ENCODE results near the gene DLG5. TPM values are rescaled to one million over a fixed set of nuclear protein-coding genes. Genes with fewer than 3 reads are reported as not detected.
A peak's percentile ranks its signal among the peaks of the same experiment; 100 is the strongest.

The DLG5 gene
- total RNA-seq, 1 donor from 2014 or later = 34.0 TPM

- no peak for DNase-seq
Measured at GRCh38 chr10:77889277-77889903, 37.2 kb downstream of the DLG5 start.

DNA sequence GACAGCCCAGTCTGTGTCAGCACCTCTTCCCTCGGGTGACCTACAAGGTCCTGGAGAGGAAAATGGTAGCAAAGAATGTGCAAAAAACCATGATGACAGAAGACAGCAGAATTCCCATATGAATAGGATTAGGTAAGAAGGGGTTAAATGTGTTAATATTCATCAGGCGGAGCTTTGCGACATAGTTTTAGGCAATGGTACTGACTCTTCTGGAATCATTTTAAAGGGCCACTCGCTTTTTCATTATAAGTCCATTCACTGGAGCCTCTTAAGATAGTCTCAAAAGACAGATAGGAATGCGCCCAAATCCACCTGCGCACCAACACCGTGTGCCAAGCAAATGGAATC is 38.2 kb downstream of the DLG5 start:
- DNase-seq = no peak

DNA sequence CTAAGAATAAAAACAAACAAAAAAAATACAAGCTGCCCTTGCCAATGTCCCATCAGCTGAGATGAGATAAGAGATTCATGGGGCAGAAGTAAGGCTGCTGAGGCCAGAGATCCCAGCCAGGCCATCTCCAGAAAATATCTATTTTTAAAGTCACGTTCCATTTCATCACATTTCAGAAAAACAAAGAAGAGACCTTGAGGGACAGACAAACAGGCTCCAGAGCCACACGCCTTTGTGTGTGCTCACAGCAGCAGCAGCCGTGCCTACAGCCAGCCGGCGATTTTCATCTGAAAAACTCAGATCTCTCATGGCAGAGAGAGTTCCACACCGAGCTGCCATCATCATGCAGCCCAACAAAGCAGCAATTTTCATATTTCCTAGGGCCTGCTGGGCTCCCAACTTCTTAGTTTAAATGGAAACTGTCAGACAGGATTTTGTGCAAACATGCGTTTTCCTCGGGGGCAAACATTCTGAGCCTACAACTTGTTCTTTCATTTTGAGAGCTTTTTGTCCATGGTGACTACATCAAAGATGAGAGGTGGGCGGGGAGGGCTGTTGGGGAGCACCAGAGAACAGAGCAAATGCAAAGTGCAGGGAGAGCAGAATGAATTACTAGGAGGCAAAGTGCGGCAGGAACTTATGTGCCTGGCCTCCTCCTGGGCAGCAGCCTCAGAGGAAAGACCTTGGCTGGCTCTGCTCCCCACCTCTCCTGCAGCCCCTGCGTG is 38.8 kb downstream of the DLG5 start:
- DNase-seq = no peak

- DNase-seq = no peak
Measured at GRCh38 chr10:77886795-77887355, 39.7 kb downstream of the DLG5 start.

- DNase-seq = no peak
Measured at GRCh38 chr10:77884181-77884580, 42.4 kb downstream of the DLG5 start.

DNA sequence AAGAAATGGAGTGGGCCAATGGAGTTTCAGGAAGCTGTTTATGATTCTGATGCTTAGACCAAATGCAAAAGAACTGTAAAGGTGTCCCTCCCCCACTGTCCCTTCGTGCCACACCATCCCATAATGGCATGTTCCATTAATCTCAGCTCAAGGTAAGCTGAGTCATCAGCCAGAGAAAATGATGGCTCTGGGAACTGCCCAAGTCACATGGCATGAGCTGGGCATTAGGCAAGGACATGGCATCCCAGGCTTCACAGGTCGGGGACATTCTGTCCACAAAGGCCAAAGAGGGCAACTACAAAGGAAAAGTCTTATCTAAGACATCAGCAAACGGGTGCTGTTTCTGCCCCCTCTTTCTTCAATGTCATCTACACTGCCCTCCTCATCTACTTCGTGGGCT is 44.9 kb downstream of the DLG5 start:
- DNase-seq = no peak

- DNase-seq = no peak
Measured at GRCh38 chr10:77881222-77881621, 45.3 kb downstream of the DLG5 start.

DNA sequence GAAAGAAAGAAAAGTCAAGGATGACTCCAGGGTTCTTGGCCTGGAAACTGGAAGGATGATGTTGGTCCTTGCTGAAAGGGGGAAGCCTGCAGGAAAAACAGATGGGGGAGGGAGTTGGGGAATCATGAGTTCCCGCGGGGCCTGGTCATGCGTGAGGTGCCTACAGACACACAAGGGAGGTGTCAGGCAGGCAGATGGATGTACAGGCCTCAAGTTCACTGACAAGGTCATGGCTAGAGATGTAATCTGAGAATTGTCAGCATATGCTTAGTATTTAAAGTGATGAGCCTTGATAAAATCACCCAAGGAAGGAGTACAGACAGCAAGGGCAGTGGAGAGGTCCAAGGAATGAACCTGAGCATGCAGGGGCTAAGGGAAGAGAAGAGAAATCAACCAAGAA is 46.8 kb downstream of the DLG5 start:
- DNase-seq = no peak

- no peak for DNase-seq
Measured at GRCh38 chr10:77879065-77879464, 47.5 kb downstream of the DLG5 start.

DNA sequence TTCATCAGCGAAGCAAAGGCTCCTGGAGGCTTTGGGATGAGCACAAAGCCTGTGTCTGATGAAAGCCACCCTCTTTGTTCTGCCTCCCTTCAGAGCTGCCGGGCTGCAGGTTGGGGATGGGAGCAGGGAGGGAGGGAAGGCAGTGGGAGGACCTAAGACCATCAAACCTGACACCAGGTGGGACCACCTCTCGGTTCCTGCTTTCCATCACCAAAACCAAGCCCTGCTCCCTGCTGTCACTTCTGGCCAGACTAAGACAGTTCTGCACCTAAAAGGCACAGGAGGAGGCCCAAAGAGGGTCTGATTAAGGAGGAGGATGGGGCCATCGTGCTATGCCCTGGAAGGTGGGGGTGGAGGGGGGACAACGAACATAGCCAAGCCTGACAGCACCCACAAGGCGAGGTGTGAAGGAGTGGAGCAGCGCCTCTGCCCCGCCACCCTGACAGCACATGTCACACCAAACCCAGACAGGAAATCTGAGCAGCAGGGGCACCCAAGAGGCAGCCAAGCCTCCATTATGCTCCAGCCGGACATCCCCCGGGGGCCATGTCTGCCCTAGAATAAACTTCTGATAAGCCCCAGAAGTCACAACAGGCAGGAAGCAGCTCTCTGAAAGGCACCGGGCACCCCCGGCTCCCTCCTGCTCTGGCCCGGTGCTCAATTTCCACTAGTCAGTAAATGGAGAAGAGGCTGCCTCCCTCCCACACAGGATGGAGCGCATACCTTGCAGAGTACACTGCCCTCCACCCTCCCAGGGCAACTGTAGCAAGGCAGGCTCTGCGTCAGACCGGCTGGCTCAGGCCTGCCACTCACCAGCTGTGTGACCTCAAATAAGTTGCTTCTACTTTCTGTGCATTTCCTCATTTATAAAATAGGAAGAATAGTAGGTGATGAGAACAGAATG is 48.9 kb downstream of the DLG5 start:
- DNase-seq = no peak

DNA sequence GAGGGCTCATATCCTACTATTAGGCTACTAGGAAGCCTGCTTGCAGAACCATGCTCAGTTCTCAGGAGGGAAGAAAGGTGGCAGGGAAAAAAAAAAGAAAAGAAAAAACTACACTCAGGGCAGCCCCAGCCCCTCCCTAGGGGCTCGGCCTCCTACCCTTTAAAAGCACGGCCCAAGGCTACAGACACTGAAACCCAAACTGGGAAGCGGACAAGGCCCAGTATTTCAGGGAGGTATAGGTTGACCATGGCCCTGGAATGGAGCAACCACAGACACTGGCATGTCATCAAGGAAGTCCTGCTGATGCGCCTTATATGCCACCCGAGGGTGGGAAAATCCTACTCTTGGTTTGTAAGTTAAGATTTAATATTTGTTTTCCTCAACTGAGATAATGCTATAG is 50.8 kb downstream of the DLG5 start:
- no peak for DNase-seq

GRCh38 chr10:77874872-77875271 is 51.7 kb downstream of the DLG5 start:
- no peak for DNase-seq

DNA sequence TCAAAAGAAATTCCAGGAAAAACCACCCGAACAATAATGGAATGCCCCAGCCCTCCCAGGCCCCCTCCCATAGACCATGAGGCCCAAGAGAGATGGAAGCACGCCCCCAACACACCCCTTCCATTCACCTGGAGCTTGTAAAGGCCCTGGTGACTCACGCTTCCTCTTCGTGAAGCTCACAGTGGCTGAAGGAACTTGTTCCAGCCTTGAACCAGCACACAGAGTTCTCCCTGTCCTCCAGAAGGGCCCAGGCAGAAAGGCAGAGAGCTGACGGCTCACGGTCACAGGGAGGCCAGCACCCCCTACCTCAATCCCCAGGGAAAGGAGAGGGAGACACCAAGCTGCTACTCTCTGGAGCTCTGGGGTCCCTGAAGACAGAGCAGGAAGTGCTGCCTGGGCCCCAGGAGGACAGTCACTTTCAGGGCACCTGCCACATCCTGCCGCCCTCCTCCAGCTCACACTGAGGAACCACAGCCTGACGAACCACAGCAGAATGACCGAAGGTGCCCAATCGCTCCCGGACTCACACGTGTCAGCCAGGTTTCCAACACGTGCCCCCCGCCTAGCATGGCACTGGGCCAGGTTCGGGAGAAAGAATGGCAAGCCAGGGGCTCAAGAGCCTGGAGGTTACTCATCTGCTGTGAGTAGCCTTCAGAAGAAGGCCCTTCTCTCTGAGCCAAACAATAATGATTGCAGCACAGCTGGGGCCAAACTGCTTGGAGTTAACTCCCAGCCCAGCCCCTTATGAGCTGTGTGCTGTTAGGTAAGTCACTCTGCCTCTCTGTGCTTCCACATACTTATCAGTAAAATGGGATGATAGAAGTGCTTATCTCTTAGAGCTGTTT is 52.8 kb downstream of the DLG5 start:
- no peak for DNase-seq

GRCh38 chr10:77872947-77873535 is 53.5 kb downstream of the DLG5 start:
- DNase-seq = no peak

- peak; percentile 82 for DNase-seq
Measured at GRCh38 chr10:77872151-77872946, 54.2 kb downstream of the DLG5 start.

GRCh38 chr10:77869626-77870420 is 56.7 kb downstream of the DLG5 start:
- DNase-seq = no peak

GRCh38 chr10:77868523-77868922 is 58.0 kb downstream of the DLG5 start:
- DNase-seq = no peak

GRCh38 chr10:77867124-77867719 is 59.3 kb downstream of the DLG5 start:
- no peak for DNase-seq

- no peak for DNase-seq
Measured at GRCh38 chr10:77866598-77866997, 60.0 kb downstream of the DLG5 start.
